GM10266 (cell line): ENCODE data around the gene SHISA7.

Source experiments
- DNase-seq: peaks from one replicate; pipeline ENCODE4 v3.0.0; 2012; ENCODE audit errors: extremely low spot score
- CTCF ChIP-seq: IDR thresholded peaks from 2 replicates; pipeline ENCODE4 v1.5.1; 2012; ENCODE audit warnings: mild to moderate bottlenecking, low read depth; ENCODE audit not compliant: control insufficient read depth, insufficient read depth; ENCODE audit errors: missing control alignments

The SHISA7 gene

GRCh38 chr19:55473225-55474012 is 30.3 kb upstream of the SHISA7 start:
- no peak for DNase-seq
- no peak for TF ChIP-seq CTCF

GRCh38 chr19:55472463-55472862 is 29.4 kb upstream of the SHISA7 start:
- TF ChIP-seq CTCF = no peak
- DNase-seq = no peak

- TF ChIP-seq CTCF = no peak
- no peak for DNase-seq
These were observed 28.2 kb upstream of the SHISA7 start for GRCh38 chr19:55471266-55471665.

GRCh38 chr19:55468054-55468393 is 24.9 kb upstream of the SHISA7 start:
- no peak for DNase-seq
- no peak for TF ChIP-seq CTCF

- TF ChIP-seq CTCF = peak; percentile 99
- peak; percentile 88 for DNase-seq
These were observed 24.3 kb upstream of the SHISA7 start for GRCh38 chr19:55467236-55468053.

GRCh38 chr19:55466241-55466614 is 23.1 kb upstream of the SHISA7 start:
- no peak for DNase-seq
- TF ChIP-seq CTCF = no peak
